HG02943 (cell line): Measurements from ENCODE around the gene PIAS4.

Source experiments
- ATAC-seq: cut with Tn5 transposase; IDR thresholded peaks from one replicate; pipeline ENCODE4 v1.9.1; 2021; ENCODE audit warnings: mild to moderate bottlenecking, low read depth, moderate library complexity; ENCODE audit not compliant: unreplicated experiment

The PIAS4 gene

DNA sequence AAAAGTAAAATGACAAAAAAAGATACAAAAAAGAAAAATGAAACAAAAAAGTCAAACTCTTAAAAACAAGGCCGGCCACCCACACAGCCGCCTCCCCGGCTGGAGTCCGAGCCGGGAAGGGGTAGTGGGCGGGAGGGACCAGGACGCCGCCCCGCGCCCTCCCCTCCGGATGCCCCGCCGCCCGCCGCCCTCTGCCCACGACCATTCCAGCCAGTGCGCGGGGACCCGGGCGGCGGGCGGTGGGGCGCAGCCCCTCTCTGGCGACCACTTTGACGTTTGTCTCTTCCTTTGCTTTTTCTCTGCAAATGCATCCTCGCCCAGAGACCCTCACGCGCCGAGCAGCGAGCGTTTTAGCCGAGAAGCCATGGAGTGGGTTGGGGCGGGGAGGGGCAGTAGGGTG lies 30.5 kb downstream of the PIAS4 start:
- ATAC-seq: no peak

DNA sequence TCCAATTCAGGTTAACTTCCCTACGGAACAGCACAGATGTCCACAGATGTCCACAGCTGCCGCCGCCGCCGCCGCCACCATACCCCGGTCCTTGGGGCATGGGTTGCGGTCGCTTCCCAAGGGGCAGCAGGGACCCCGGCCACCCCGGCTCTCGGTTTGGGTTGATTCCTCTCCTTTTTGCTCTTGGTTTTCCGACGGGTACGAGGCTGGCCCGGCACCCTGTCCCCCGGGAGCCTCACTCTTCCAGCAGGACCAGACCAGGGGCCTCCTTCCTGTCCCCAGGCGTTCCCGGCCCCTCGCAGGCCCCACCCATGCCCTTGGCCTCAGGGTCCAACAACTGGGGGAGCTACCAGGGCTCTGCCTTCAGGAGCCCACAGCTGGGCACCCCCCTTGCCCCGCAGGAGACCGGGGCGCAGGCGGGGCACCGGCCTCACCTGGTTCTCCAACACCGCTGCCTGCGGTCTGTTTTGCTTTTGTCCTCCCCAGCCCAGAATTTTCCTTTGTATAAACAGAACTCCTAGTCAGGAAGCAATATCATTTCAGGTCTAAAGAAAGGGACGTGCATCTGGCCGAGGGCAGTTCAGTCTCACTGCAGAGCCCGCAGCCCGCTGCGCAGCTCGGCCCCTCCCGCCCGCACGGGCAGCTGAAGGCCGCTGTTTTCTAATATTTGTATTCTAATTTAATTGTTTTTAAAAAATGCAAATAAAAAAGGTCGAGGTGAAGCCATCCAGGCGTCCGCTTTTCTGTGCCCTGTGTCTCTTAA lies 31.3 kb downstream of the PIAS4 start:
- no peak for ATAC-seq

GRCh38 chr19:4042064-4042730 lies 34.7 kb downstream of the PIAS4 start:
- ATAC-seq: no peak

GRCh38 chr19:4042731-4043082 lies 35.2 kb downstream of the PIAS4 start:
- no peak for ATAC-seq

GRCh38 chr19:4043401-4043800 lies 35.9 kb downstream of the PIAS4 start:
- ATAC-seq: no peak

- ATAC-seq: no peak
These were observed 36.6 kb downstream of the PIAS4 start for GRCh38 chr19:4043966-4044715.

DNA sequence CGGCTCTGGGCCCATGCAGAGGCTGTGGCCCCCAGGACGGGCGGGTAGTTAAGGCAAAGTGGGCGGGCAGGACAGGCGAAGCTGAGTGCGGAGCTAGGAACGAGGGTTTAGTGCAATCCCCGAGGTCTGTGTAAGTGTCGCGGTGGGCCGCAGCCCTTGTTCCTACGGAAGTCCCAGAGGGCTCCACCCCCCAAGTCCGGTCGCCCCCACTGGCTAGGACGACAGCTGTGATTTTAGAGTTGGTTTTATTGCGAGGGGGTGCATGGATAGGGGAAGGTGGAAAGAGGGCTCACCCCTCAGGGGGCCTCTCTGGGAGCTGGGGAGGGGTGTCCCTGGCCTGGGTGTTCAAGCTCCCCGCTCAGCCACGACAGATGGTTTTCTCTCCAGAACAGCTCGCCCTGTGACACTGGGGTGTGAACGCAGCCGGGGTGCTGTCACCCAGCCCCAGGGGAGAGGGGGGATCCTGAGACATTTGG lies 37.5 kb downstream of the PIAS4 start:
- no peak for ATAC-seq

DNA sequence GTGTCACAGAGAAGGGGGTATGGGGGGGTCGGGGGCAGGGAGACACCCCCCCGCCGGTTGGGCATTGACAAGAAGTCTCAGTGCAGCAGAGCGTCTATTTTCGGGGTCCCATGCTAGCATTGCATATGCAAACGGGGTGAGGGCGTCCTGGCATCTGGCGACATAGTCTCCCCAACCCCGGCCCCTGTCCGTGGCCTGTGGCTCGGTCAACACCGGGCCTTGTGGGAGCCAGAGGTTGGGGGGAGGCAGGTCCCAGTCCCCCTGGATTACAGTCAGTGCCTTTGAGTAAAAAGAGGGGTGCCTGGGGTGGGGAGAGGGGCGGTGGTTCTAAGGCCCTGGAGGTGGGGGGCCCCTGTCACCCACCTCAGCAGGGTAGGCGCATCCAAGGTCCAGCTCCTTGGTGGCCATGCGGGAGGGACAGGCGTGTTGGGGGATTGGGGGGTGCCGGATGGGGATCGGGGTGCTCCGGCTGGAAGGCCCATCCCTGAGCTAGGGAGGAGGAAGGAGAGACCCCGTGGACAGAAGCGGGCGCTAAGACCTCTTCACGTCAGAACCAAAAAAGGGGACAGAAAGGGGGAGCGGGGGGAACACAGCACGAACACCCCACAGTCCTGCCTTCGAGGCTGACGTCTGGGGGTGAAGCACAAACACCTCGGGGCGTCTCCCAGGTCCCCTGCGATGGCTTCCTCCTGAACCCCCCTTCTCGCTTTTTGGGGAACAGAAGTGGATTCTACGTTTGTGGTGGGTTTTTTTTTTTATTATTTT lies 38.2 kb downstream of the PIAS4 start:
- no peak for ATAC-seq

GRCh38 chr19:4046362-4046691 lies 38.8 kb downstream of the PIAS4 start:
- ATAC-seq: no peak

DNA sequence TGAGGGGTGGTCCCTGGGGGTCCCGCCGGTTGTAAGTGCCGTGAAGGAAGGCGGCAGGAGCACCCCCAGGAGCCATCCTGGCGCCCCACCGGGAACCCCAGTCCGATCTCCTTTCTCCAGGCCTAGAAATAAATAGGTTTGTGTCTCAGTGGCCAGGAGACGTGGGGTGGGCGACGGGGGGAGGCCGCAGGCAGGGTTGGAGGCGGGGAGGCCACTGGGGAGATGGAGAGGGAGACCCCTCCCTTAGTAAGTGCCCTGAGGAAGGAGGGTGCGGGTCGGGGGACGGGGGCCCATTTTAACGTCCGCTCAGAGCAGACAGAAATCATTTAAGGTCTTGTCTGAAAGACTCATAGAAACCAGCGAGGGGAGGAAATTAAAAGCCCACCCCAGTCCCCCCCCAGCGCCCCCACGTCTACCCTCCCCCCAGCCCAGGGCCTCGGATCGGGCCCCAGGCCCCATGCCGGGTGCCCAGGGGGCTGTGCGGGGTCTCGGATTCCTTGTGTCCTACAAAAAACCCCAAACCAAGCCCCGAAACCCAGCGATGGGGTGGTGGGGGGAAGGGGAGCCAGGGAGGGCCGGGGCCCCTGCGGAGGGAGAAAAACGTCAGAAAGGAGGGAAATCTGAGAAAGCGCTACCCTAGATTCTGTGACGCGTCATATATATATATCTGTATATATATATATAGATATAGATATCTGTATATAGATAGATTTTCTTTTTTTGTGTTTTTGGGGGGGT lies 39.6 kb downstream of the PIAS4 start:
- ATAC-seq: no peak

GRCh38 chr19:4049432-4049831 lies 41.9 kb downstream of the PIAS4 start:
- ATAC-seq: no peak

- no peak for ATAC-seq
These were observed 43.9 kb downstream of the PIAS4 start for GRCh38 chr19:4051175-4052101.

GRCh38 chr19:4052114-4052992 lies 44.8 kb downstream of the PIAS4 start:
- no peak for ATAC-seq

GRCh38 chr19:4052993-4053422 lies 45.5 kb downstream of the PIAS4 start:
- ATAC-seq: no peak

- ATAC-seq: no peak
These were observed 46.1 kb downstream of the PIAS4 start for GRCh38 chr19:4053423-4054324.

GRCh38 chr19:4054441-4055208 lies 47.1 kb downstream of the PIAS4 start:
- ATAC-seq: no peak
